ENCODE measurements around the gene STK38L. TPM values are rescaled to one million over a fixed set of nuclear protein-coding genes. Genes with fewer than 3 reads are reported as not detected.

STK38L gene
- total and polyA plus RNA-seq, 10 of the 15 experiments (the other 5 are each of a cell fraction or from before 2014, with no cell fraction given): 43.0 to 154 (median 115) TPM

- in situ Hi-C loops (cut with MboI): no loop called here
- H2AFZ ChIP-seq (ENCODE audit: control insufficient read depth, low read depth, low read length): no peak overlapping the region
- H3K4me2 ChIP-seq (ENCODE audit: control insufficient read depth, insufficient read depth): no peak overlapping the region
- no peak for ATAC-seq
- ChIA-PET POLR2A (interaction anchor here (1.0 to 1.2 kb wide), 6 partner anchors 10 to 84 kb away, joined by 3 to 6 read pairs (median 3); no protein-coding TSS in a partner anchor), SMC1A (ENCODE audit: uncharacterized antibody, unreplicated experiment) (interaction anchor here (0.9 to 3.5 kb wide), 13 partner anchors 11 to 274 kb away, joined by 3 to 43 read pairs (median 4); partner anchors contain the start of gene MED21), CTCF (interaction anchor here (1.0 to 3.9 kb wide), 5 partner anchors 10 to 154 kb away, joined by 4 to 27 read pairs (median 4); no protein-coding TSS in a partner anchor), RAD21 (ENCODE audit: unreplicated experiment) (interaction anchor here (0.9 to 4.3 kb wide), 4 partner anchors 9 to 37 kb away, joined by 3 to 32 read pairs (median 4); no protein-coding TSS in a partner anchor)
- intact Hi-C loops (cut with micrococcal nuclease; ENCODE audit: unreplicated experiment): no loop called here
- H3K79me2 ChIP-seq (ENCODE audit: control insufficient read depth, insufficient read depth, low read length): peaks cover 40% of the 10 kb centered on the region
- H3K27me3 ChIP-seq (replicated peaks in 1 of 2; ENCODE audit: control insufficient read depth in 2 of 2, insufficient read depth in 2 of 2, low read length in 1 of 2): no peaks in the 10 kb centered on the region
- no peaks in the 10 kb centered on the region for H3K4me1 ChIP-seq (ENCODE audit: control insufficient read depth, insufficient read depth, low read length)
- no peak overlapping the region for H3K9ac ChIP-seq (ENCODE audit: control insufficient read depth, insufficient read depth, low read length)
- 92% methylated on average over 6 of the region's 6 CpGs for WGBS (ENCODE audit: insufficient coverage, insufficient replicate concordance, low lambda C conversion rate, missing lambda C conversion rate)
- no peak for FAIRE-seq
- TF ChIP-seq ASH2L (IDR thresholded peaks at IDR 0.05; ENCODE audit: borderline replicate concordance, low read depth): no peak
- no peak for TF ChIP-seq STAT3 (IDR thresholded peaks at IDR 0.05; ENCODE audit: low read depth, low read length)
- H4K20me1 ChIP-seq (ENCODE audit: control insufficient read depth, insufficient read depth): no peaks in the 10 kb centered on the region
- no peak for DNase-seq (ENCODE audit: low read depth, low spot score)
- BruUV-seq (replicated peaks): no TSS peak
- no peak overlapping the region for H3K27ac ChIP-seq (ENCODE audit: control insufficient read depth, insufficient read depth)
- H3K4me3 ChIP-seq: no peak overlapping the region
- peaks cover 6 to 9% of the 10 kb centered on the region in 2 experiments; a peak in 3 of 4 replicates for H3K36me3 ChIP-seq (ENCODE audit: control insufficient read depth in 2 of 2, insufficient read depth in 2 of 2, low read length in 1 of 2)
- peaks cover 2% of the 10 kb centered on the region; the same call in 1 of the 3 replicates for H3K9me3 ChIP-seq (replicated peaks; ENCODE audit: control insufficient read depth, insufficient read depth, low read length)
Measured at GRCh38 chr12:27296674-27297073, 52.6 kb downstream of the STK38L start.

GRCh38 chr12:27297566-27297965, 53.5 kb downstream of the STK38L start:
- POLR2A ChIA-PET: interaction anchor here (1.0 kb wide), 3 partner anchors 8 to 84 kb away, joined by 3 to 6 read pairs (median 3); no protein-coding TSS in a partner anchor
- RAD21 ChIA-PET (ENCODE audit: unreplicated experiment): interaction anchor here (0.9 to 4.3 kb wide), 4 partner anchors 8 to 36 kb away, joined by 3 to 32 read pairs (median 4); no protein-coding TSS in a partner anchor
- Histone ChIP-seq H3K36me3 (ENCODE audit: control insufficient read depth in 2 of 2, insufficient read depth in 2 of 2, low read length in 1 of 2) (peaks cover 6 to 9% of the 10 kb centered on the region in 2 experiments; a peak in 3 of 4 replicates), H3K27ac (ENCODE audit: control insufficient read depth, insufficient read depth) (no peak overlapping the region), H3K9me3 (replicated peaks; ENCODE audit: control insufficient read depth, insufficient read depth, low read length) (peaks cover 2% of the 10 kb centered on the region; the same call in 1 of the 3 replicates), H3K79me2 (ENCODE audit: control insufficient read depth, insufficient read depth, low read length) (peaks cover 32% of the 10 kb centered on the region), H3K4me3 (no peak overlapping the region), H3K27me3 (replicated peaks in 1 of 2; ENCODE audit: control insufficient read depth in 2 of 2, insufficient read depth in 2 of 2, low read length in 1 of 2) (no peaks in the 10 kb centered on the region), H3K4me2 (ENCODE audit: control insufficient read depth, insufficient read depth) (no peak overlapping the region), H2AFZ (ENCODE audit: control insufficient read depth, low read depth, low read length) (no peak overlapping the region), H3K9ac (ENCODE audit: control insufficient read depth, insufficient read depth, low read length) (no peak overlapping the region), H3K4me1 (ENCODE audit: control insufficient read depth, insufficient read depth, low read length) (no peaks in the 10 kb centered on the region), H4K20me1 (ENCODE audit: control insufficient read depth, insufficient read depth) (no peaks in the 10 kb centered on the region)
- intact Hi-C loops (cut with micrococcal nuclease; ENCODE audit: unreplicated experiment) (no loop called here), in situ Hi-C loops (cut with MboI) (no loop called here)
- SMC1A ChIA-PET (ENCODE audit: uncharacterized antibody, unreplicated experiment): interaction anchor here (0.7 to 3.5 kb wide), 13 partner anchors 10 to 275 kb away, joined by 3 to 43 read pairs (median 4); partner anchors contain the start of gene MED21
- BruUV-seq (replicated peaks): no TSS peak
- 97% methylated on average over 4 of the region's 4 CpGs for WGBS (ENCODE audit: insufficient coverage, insufficient replicate concordance, low lambda C conversion rate, missing lambda C conversion rate)
- FAIRE-seq (no peak), DNase-seq (ENCODE audit: low read depth, low spot score) (no peak), ATAC-seq (no peak)
- CTCF ChIA-PET: interaction anchor here (0.7 to 3.9 kb wide), 5 partner anchors 9 to 155 kb away, joined by 3 to 27 read pairs (median 4); no protein-coding TSS in a partner anchor
- TF ChIP-seq NFXL1 (IDR thresholded peaks at IDR 0.05; ENCODE audit: borderline replicate concordance): no peak
- TF ChIP-seq PBX3 (IDR thresholded peaks at IDR 0.05; ENCODE audit: insufficient replicate concordance, low read depth, low read length): no peak
- no peak for TF ChIP-seq PAX8 (IDR thresholded peaks at IDR 0.05)
- no peak for TF ChIP-seq RAD51 (IDR thresholded peaks at IDR 0.05)
- no peak for TF ChIP-seq KLF5 (IDR thresholded peaks at IDR 0.05; ENCODE audit: partially characterized antibody)
- no peak for TF ChIP-seq TAF1 (IDR thresholded peaks at IDR 0.05; ENCODE audit: borderline replicate concordance, low read depth, low read length)
- no peak for TF ChIP-seq CBX5 (IDR thresholded peaks at IDR 0.05; ENCODE audit: low read depth)
- no peak for TF ChIP-seq BCL11A (IDR thresholded peaks at IDR 0.05; ENCODE audit: low read depth, low read length)
- no peak for TF ChIP-seq STAT1 (conservative IDR thresholded peaks at IDR 0.05)
- no peak for TF ChIP-seq RCOR1 (conservative IDR thresholded peaks at IDR 0.05; ENCODE audit: low read depth, low read length)
- no peak for TF ChIP-seq JUNB (IDR thresholded peaks at IDR 0.05)
- no peak for TF ChIP-seq SUZ12 (IDR thresholded peaks at IDR 0.05; ENCODE audit: unreplicated experiment)
- no peak for TF ChIP-seq HDAC6 (IDR thresholded peaks at IDR 0.05; ENCODE audit: unreplicated experiment)

Measured in GM12878 (cell line).